ENCODE measurements around the gene DCLK1. TPM values are rescaled to one million over a fixed set of nuclear protein-coding genes. Genes with fewer than 3 reads are reported as not detected.

Gene DCLK1
- total RNA-seq, 3 donors from 2014 or later, result not detected

DNA sequence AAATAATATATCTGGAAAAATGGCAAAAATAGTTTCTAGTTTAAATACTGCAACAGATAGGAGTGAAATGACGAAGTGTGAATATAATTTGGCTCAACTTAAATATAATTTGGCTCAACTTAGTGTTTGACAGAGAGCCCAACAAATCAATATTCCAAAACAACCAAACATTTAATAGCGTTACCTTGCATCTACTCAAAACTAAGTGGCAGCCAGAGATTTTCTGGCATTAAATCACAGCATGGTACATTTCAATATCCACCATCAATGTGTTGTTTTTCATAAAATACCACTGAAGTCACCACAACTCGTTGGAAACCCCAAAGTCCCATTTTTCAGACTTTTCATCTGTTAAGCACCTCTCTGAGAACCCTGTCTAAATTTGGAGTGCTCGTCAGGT is 69.6 kb downstream of the DCLK1 start:
- no peaks in the 10 kb centered on the region for H3K4me1 Mint-ChIP-seq (ENCODE audit: low read depth)
- H3K36me3 Mint-ChIP-seq (ENCODE audit: insufficient read depth), result no peaks in the 10 kb centered on the region
- H3K27me3 Mint-ChIP-seq (ENCODE audit: low read depth), result no peaks in the 10 kb centered on the region
- no peak for ATAC-seq
- peaks cover 9% of the 10 kb centered on the region for H3K9me3 Mint-ChIP-seq
- H3K4me3 Mint-ChIP-seq, result no peak overlapping the region
- DNase-seq, result no peak

DNA sequence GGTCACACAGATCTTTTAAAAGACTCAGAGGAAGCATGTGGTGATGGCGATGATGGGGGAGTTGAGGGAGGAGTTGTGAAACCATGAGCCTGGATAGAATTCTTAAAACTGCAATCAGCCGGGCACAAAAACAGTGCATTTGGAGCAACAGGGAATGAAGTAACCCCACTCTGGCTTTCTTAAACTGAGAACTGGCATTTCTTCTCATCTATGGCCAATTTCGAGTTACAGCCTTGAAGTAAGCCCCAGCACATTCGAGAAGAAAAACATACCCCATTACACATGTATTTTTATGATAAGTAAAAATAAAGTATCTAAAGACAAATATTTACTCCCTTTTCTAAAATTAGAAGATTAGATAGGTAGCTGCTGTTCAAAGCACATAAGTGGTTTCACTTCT is 70.1 kb downstream of the DCLK1 start:
- no peak for ATAC-seq
- H3K4me3 Mint-ChIP-seq, result no peak overlapping the region
- no peaks in the 10 kb centered on the region for H3K36me3 Mint-ChIP-seq (ENCODE audit: insufficient read depth)
- H3K4me1 Mint-ChIP-seq (ENCODE audit: low read depth), result no peaks in the 10 kb centered on the region
- peaks cover 4% of the 10 kb centered on the region for H3K9me3 Mint-ChIP-seq
- DNase-seq, result no peak
- no peaks in the 10 kb centered on the region for H3K27me3 Mint-ChIP-seq (ENCODE audit: low read depth)

DNA sequence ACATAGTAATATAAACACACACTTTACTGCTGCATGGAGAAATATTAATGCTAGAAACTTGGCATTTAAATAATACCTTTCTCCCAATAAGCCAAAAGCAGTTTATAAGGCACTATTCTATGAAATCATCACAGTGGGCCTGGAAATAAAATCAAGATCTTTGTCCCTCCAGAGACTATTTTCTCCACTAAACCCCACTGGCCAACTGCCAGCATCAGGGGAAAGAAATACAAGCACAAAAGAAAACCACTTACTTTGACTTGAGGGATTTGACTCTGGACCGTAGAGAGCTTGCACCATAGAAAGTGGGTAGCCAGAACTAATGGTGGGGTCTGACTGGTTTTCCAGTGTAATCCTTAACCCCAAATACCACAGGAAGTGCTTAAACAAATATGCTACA is 71.9 kb downstream of the DCLK1 start:
- Mint-ChIP-seq H3K27me3 (ENCODE audit: low read depth) (no peaks in the 10 kb centered on the region), H3K9me3 (peaks cover 7% of the 10 kb centered on the region), H3K36me3 (ENCODE audit: insufficient read depth) (no peaks in the 10 kb centered on the region), H3K4me1 (ENCODE audit: low read depth) (no peaks in the 10 kb centered on the region), H3K4me3 (no peak overlapping the region)
- DNase-seq (no peak), ATAC-seq (no peak)

DNA sequence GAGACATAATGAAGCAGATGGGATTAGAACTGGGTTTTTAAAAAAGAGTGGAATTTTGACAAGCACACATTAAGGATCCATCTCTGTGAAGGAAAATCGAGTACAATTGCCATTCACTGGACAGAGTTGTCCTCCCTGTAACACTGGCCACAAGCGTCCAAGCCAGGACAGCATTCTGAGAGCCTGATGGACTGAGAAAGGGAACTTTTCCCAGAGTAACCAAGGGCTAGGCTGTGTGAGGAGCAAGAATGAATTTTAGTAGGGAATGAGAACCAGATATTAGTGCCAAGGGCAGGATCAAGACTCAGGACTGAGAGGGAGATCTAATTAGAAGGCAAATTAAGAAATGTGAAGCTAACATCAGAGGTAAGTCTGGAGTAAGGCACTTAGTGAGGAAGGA is 73.1 kb downstream of the DCLK1 start:
- H3K4me3 Mint-ChIP-seq, result no peak overlapping the region

DNA sequence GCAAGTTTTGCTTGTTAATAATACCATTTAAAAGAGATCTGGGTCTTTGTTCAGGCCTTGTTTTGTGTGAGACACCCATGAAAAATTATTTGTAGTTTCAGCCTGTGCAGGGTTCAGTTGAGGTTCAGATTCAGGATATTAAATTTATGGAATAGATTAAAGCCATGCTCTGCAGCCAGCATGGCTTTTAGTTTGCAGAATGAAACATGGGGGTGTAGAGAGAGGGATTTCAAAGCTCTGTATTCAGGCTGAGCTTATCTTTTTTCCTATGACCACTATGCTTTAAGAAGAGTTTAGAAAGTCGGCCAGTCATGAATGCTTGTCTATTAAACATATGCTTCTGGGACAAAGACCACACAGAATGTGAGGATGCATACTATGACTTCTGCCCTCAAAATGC is 73.6 kb downstream of the DCLK1 start:
- Mint-ChIP-seq H3K9me3 (peaks cover 8% of the 10 kb centered on the region), H3K36me3 (ENCODE audit: insufficient read depth) (no peaks in the 10 kb centered on the region), H3K4me3 (no peak overlapping the region), H3K4me1 (ENCODE audit: low read depth) (no peaks in the 10 kb centered on the region), H3K27me3 (ENCODE audit: low read depth) (no peaks in the 10 kb centered on the region)
- DNase-seq (no peak), ATAC-seq (no peak)

More for the DNA sequence above, 73.1 kb downstream of the DCLK1 start:
- Mint-ChIP-seq H3K4me1 (ENCODE audit: low read depth) (no peaks in the 10 kb centered on the region), H3K36me3 (ENCODE audit: insufficient read depth) (no peaks in the 10 kb centered on the region), H3K9me3 (peaks cover 8% of the 10 kb centered on the region), H3K27me3 (ENCODE audit: low read depth) (no peaks in the 10 kb centered on the region)
- DNase-seq, result no peak
- no peak for ATAC-seq

DNA sequence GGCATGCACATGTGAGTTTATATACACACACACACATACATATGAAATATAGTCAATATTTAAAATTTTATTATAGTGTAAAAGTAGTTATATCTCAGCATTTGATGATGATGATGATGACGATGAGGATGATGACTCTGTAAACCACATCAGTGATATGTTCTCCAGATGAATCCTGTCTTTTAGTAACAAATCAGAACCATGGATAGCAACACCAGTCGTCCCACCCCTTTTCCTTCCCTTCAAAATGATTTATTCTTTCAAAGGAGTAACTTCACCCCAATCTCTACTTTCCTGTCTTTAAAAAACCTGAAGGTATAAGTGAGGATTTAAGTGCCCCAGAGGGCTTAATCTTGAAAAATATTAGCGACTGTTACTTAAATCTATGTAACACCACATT is 74.1 kb downstream of the DCLK1 start:
- no peaks in the 10 kb centered on the region for H3K36me3 Mint-ChIP-seq (ENCODE audit: insufficient read depth)
- DNase-seq (no peak), ATAC-seq (no peak)
- no peaks in the 10 kb centered on the region for H3K4me1 Mint-ChIP-seq (ENCODE audit: low read depth)
- H3K4me3 Mint-ChIP-seq, result no peak overlapping the region
- H3K27me3 Mint-ChIP-seq (ENCODE audit: low read depth), result no peaks in the 10 kb centered on the region
- peaks cover 8% of the 10 kb centered on the region for H3K9me3 Mint-ChIP-seq

DNA sequence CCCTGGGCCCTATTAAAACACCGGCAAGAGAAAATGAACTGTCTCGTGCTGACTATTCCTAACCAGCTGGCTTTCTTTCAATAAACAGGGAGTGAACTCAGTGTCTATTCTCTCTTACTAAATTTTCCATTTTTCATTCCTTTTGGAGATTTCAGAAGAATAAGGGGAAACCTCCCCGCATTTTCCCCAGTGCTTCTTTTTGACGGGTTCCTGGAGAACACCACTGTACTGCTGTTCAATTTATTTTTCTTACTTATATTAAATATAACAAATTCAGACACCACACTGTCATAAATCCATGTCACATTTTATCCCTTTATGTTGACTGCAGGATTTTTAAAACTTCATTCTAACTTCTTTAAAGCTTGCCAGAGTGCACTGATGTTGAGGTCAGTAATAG is 75.8 kb downstream of the DCLK1 start:
- no peak overlapping the region for H3K4me3 Mint-ChIP-seq
- H3K27me3 Mint-ChIP-seq (ENCODE audit: low read depth), result no peaks in the 10 kb centered on the region
- H3K36me3 Mint-ChIP-seq (ENCODE audit: insufficient read depth), result no peaks in the 10 kb centered on the region
- DNase-seq, result no peak
- H3K9me3 Mint-ChIP-seq, result peaks cover 8% of the 10 kb centered on the region
- H3K4me1 Mint-ChIP-seq (ENCODE audit: low read depth), result no peaks in the 10 kb centered on the region
- no peak for ATAC-seq

DNA sequence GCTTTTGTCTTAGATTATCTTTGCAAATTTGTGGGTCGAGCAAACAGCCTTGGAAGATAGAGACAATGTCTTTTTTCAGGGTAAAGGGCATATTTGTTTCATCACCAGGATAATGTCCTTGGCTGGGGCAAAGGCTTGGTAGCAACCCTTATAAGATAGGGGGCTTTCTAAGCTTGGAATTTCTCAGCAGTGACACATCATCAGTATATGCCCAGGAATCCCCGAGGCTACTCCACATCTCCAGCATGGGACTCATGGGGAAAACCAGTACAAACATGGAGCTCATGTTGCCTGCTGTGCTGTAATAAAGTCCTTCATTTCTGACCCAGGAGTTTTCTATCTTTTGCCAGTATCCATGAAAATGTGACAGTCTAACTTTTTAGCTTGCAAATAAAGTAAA is 77.1 kb downstream of the DCLK1 start:
- no peak overlapping the region for H3K4me3 Mint-ChIP-seq
- no peaks in the 10 kb centered on the region for H3K36me3 Mint-ChIP-seq (ENCODE audit: insufficient read depth)
- ATAC-seq (no peak), DNase-seq (no peak)
- H3K27me3 Mint-ChIP-seq (ENCODE audit: low read depth), result no peaks in the 10 kb centered on the region
- no peaks in the 10 kb centered on the region for H3K4me1 Mint-ChIP-seq (ENCODE audit: low read depth)
- H3K9me3 Mint-ChIP-seq, result peaks cover 8% of the 10 kb centered on the region

DNA sequence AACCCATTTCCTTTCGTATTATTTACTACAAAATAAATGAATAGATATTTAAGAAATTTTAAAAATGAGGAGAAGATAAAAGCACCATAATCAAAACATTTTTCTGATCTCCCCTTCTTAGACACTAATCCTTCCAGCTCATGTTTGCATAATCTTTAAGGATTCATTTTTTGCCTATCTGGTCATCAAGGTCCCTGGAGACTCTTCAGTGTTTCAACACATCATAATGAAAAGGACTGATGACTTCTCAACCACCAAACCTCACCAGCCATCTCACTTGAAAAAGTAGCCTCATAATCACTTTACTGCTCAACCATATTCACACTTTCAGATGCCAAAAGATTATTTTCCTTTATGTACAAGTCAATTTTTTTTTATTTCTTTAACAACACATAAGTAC is 80.1 kb downstream of the DCLK1 start:
- no peak overlapping the region for H3K4me3 Mint-ChIP-seq
- ATAC-seq (no peak), DNase-seq (no peak)
- H3K9me3 Mint-ChIP-seq, result peaks cover 4% of the 10 kb centered on the region
- no peaks in the 10 kb centered on the region for H3K4me1 Mint-ChIP-seq (ENCODE audit: low read depth)
- H3K36me3 Mint-ChIP-seq (ENCODE audit: insufficient read depth), result no peaks in the 10 kb centered on the region
- no peaks in the 10 kb centered on the region for H3K27me3 Mint-ChIP-seq (ENCODE audit: low read depth)

DNA sequence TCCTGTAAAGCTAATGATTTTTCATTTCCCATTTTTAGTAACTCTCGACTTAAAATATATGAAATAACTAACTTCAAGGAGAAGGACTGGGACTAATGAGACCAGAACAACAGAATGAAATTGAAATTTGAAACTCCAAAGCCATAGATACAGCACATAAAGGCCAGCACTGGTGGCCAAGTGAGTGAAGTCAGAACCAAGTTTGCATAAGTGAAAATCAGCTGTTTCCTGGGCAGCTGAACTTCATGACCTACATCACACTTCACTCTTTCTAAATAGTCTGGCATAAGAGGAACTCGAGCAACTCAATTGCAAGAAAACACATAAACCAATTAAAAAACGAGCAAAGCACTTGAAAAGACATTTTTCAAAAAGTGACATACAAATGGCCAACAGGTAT is 84.5 kb downstream of the DCLK1 start:
- H3K36me3 Mint-ChIP-seq (ENCODE audit: insufficient read depth), result no peaks in the 10 kb centered on the region
- DNase-seq, result no peak
- H3K4me3 Mint-ChIP-seq, result no peak overlapping the region
- H3K27me3 Mint-ChIP-seq (ENCODE audit: low read depth), result no peaks in the 10 kb centered on the region
- no peaks in the 10 kb centered on the region for H3K4me1 Mint-ChIP-seq (ENCODE audit: low read depth)
- no peak for ATAC-seq
- no peaks in the 10 kb centered on the region for H3K9me3 Mint-ChIP-seq

DNA sequence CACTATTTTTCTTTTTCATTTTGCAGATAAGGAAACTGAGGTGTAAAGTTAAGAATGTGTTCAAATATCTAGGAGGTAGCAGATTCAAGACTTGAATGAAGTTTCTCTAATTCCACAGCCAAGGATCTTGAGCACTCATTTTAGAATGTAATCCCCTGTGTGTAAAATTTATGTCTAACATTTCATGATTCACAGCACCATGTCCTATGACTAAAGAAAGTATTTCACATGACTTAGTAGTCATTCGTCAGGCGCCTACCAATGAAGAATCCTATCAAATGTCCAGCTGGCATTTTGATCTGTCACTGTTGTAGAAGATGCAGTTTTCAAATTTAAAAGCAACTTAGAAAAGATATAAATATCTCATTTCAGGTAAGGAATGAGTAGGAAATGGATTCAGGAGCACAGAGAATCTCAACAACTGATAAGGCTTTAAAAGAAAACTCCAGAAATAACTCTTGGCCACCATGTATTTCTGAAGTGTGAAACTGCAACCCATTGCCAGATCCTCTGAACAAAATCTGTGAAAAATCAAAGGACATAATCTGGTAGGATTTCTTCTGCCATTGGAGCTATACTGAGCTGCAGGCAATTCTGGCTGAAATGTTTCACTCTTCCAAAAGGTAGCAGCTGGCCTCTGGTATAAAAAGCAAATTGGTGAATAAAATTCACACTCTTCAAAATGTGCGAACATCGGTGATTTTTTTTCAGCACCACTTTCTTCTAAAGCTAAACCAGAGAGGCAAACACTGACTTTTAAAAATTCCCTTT is 92.2 kb downstream of the DCLK1 start:
- Mint-ChIP-seq H3K36me3 (ENCODE audit: insufficient read depth) (no peaks in the 10 kb centered on the region), H3K27me3 (ENCODE audit: low read depth) (no peaks in the 10 kb centered on the region), H3K4me3 (no peak overlapping the region), H3K4me1 (ENCODE audit: low read depth) (no peaks in the 10 kb centered on the region), H3K9me3 (no peaks in the 10 kb centered on the region)
- no peak for DNase-seq
- no peak for ATAC-seq

DNA sequence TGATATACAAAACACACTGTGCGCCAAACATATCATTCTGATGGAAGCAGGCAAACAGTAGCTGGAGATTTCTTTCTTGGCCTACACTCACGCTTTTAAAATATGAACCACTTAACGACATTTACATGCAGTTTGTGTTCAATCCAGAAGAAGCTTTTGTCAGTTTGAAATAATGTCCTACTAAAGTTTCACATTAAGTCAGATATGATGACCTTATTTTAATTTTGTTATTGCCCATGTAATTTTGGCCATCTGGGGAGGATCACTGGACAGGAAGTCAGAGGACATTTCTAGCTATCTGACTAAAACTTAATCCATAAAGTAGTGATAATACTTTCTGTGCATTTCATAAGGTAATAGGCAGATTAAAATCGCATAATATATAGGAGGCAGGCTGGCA is 98.1 kb downstream of the DCLK1 start:
- Mint-ChIP-seq H3K36me3 (ENCODE audit: insufficient read depth) (no peaks in the 10 kb centered on the region), H3K4me1 (ENCODE audit: low read depth) (no peaks in the 10 kb centered on the region)
- no peak for ATAC-seq

DNA sequence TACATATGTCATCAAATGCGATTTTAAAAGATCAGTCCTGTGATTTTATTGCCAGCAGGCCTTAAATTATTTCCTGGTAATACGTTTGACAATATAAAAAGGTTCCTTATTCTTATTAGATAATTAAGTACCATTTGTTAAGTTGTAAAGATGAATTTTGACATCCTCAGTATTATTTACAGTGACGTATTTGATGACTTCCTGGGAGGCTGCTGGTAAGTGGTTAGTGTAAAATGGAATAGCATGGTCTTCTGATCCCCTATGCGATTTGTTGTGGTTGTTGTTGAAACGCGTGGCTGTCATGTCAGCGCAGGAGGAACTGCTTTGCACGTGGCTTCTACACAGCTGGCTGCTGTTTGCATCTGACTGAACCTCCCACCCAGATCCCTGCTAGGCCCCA is 99.7 kb downstream of the DCLK1 start:
- peaks cover 4% of the 10 kb centered on the region for H3K9me3 Mint-ChIP-seq
- DNase-seq (no peak), ATAC-seq (no peak)
- H3K36me3 Mint-ChIP-seq (ENCODE audit: insufficient read depth), result no peaks in the 10 kb centered on the region
- no peaks in the 10 kb centered on the region for H3K4me1 Mint-ChIP-seq (ENCODE audit: low read depth)
- no peak overlapping the region for H3K4me3 Mint-ChIP-seq
- no peaks in the 10 kb centered on the region for H3K27me3 Mint-ChIP-seq (ENCODE audit: low read depth)

More for the DNA sequence above, 98.1 kb downstream of the DCLK1 start:
- no peak for DNase-seq
- no peaks in the 10 kb centered on the region for H3K27me3 Mint-ChIP-seq (ENCODE audit: low read depth)
- H3K9me3 Mint-ChIP-seq, result peaks cover 4% of the 10 kb centered on the region
- no peak overlapping the region for H3K4me3 Mint-ChIP-seq

DNA sequence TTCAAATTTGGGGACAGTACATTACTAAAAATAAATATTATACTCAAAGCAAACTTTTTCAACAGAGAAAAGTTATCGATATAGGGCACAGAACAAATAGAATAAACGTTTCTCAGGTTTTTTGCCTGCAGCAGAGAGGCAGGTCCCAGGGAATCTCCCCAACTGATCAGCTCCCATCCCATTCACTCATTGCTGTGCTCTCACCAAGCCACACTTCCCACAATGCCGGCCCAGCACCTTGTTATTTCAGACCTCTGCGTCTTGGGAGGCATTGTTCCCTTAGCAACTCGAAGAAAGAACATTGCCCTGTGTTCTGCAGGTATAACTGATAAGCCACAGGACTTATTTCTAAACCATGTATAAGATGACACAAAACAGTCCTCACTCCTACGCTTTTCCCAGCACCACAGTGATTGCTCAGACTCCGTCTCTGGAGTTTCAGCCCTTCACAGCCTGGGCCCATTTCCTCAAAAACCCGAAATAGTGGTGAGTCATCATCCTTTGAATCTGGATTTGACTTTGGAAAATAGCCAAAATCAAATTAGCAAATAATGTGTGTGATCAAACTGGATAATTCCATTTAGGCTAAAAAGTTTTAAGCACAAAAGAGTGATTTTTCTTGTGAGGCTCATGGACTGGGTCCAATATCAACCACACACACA is 100.4 kb downstream of the DCLK1 start:
- Mint-ChIP-seq H3K4me3 (no peak overlapping the region), H3K36me3 (ENCODE audit: insufficient read depth) (no peaks in the 10 kb centered on the region), H3K27me3 (ENCODE audit: low read depth) (no peaks in the 10 kb centered on the region), H3K9me3 (peaks cover 4% of the 10 kb centered on the region), H3K4me1 (ENCODE audit: low read depth) (no peaks in the 10 kb centered on the region)
- ATAC-seq (no peak), DNase-seq (no peak)

DNA sequence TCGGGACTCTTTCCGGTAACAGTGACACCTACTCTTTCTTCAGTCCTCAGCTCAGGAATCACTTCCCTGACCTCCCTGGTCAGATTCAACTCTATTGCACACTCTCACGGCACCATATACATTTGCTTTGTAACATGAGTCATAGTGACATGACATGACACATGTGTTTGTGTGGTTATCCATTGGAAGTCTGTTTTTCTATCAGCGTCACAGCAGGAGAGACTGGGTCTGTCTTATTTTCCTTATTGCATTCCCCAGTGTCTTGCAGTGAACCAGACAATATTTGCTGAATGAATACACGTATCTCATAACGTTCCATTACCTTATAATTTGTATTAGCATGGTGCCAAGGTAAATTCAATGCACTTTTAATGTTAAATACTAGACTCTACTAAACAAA is 102.0 kb downstream of the DCLK1 start:
- Mint-ChIP-seq H3K4me1 (ENCODE audit: low read depth) (no peaks in the 10 kb centered on the region), H3K4me3 (no peak overlapping the region), H3K9me3 (peaks cover 4% of the 10 kb centered on the region), H3K36me3 (ENCODE audit: insufficient read depth) (no peaks in the 10 kb centered on the region), H3K27me3 (ENCODE audit: low read depth) (no peaks in the 10 kb centered on the region)
- ATAC-seq (no peak), DNase-seq (no peak)

All from activated T-cell treated with anti-CD3 and anti-CD28 coated beads, Interleukin-2, amount 50 U/mL, for 4 hours (primary cell).